ENCODE results near the gene DCTN3.
A peak's percentile ranks its signal among the peaks of the same experiment; 100 is the strongest.

Gene DCTN3

GRCh38 chr9:34589636-34590380, 30.5 kb downstream of the DCTN3 start, which contains the start of gene CNTFR:
Gene CNTFR, minus strand, starts transcription at chr9:34589724. Its CDS starts 20,743 bp downstream, at chr9:34568981.
- DNase-seq = no peak

DNA sequence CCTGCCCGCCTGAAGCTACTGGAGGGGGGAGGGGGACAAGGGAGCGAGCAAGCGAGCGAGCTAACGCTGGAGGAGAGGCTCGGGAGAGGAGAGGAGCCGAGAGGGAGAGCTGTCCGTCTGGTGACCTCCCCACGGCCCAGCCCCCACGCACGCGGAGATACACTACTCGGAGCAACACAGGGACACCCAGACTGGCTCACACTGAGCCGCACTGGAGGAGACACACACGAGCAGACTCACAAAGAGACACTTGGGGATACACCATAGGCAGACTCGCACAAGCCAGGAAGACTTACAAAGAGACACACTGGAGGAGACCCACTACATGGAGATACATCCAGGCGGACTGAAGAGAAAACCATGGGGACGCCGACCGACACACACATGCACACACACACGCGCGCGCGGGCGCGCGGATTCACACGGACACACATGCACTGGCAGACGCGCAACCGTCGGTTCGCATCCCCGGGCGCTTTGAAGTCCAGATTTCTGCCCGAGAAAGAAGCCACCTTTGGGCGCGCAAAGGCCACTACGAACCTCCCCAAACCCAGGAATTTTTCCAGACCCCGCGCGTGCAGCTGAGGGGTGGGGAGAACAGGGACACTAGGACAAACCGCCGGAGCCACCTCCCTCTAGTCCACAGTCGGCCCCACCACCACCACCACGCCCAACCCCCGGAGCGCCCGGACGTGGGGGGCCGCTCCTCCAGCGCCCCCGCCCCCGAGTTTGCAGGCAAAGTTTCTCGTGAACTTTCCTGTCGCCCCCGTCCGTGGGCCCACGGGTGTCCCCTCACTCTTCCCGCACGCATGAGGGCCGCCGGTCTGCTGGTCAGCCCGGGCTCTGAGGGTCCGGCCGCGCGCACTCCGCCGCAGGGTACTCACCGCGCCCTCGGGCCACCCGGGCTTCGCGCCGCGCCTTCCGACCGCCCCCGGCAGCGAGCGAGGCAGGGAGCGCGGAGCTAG, 31.3 kb downstream of the DCTN3 start:
- DNase-seq = no peak

- no peak for DNase-seq
Observed at GRCh38 chr9:34587271-34587670, 33.0 kb downstream of the DCTN3 start.

GRCh38 chr9:34585946-34586669, 34.2 kb downstream of the DCTN3 start:
- DNase-seq = no peak

DNA sequence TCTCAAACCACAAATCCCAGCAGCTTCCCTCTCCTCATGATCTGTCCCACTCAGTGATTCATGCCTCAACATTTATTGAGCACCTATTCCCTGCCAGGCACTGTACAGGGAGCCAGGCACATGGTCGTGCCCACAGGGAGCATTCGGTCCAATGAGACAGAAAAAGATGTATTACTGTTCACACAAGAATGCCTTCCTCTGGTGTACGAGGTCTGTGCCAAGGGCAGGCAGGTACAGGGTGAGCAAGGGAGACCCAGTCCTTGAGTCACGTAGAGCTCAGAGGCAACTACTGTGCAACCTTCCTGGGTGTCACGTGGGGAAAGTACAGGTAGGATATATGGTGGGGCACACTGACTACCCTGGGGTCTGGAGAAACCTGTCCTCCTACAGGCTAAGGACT, 35.3 kb downstream of the DCTN3 start:
- no peak for DNase-seq

GRCh38 chr9:34582787-34583186, 37.5 kb downstream of the DCTN3 start:
- DNase-seq = no peak

DNA sequence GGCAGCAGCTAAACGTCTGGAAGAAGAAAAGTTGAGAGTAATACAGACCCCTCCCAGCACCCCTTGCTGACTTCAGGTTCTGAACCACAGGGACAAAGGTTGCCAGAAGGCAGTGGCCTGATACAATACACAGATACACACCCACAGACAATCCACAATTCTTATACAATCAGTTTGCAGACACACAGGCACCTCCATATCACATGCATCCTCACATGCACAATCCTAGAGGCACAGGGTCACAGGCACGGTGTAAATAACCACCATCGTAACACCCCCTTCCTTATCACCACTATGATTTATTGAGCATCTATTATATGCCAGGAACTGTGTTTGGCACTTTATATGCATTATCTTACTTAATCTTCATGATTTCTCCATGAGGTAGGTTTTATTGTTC, 39.0 kb downstream of the DCTN3 start:
- DNase-seq = no peak

- no peak for DNase-seq
Observed at GRCh38 chr9:34580358-34580757, 39.9 kb downstream of the DCTN3 start.

GRCh38 chr9:34579808-34580163, 40.5 kb downstream of the DCTN3 start:
- DNase-seq = no peak

- no peak for DNase-seq
Observed at GRCh38 chr9:34579104-34579807, 41.0 kb downstream of the DCTN3 start.

DNA sequence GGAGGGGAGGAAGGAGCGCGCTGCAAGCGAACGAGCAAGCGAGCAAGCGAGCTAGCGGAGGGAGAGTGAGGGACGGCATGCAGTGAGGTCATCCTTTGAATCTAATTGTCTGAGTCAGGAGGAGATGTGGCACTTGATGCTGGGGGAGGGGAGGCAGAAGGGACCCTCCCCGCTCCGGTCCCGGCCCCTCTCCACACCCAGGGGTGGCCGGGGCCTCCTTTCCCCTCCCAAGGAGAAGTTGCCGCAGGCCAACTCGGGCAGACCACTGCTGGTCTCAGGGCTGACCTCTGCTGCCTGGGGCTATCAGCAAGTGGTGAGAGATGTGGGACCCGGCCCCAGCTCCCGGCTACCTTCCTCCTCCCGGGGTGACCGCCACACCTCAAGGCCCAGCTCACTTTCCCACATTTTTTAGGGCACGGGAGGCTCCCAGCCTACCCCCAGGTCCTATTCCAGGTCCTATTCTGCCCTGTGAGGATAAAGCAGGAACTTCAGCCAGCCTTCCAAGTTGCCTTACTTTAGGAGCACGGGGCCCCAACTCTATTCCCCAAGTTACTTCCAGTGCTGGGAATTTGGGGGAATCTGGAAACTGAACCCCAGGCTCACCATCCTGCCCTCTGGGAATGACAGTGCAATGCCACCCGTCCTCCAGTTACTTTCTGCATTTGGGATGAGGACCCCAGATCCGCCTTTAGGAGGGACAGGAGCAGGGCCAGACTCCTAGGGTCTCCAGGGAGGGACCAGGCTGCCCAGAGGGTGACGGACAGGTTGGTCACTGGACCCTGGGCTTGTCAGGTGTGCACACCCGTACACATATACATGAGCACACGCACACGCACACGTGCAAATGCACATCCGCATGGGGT, 41.8 kb downstream of the DCTN3 start:
- DNase-seq = peak; percentile 13

- no peak for DNase-seq
Observed at GRCh38 chr9:34577400-34578240, 42.7 kb downstream of the DCTN3 start.

DNA sequence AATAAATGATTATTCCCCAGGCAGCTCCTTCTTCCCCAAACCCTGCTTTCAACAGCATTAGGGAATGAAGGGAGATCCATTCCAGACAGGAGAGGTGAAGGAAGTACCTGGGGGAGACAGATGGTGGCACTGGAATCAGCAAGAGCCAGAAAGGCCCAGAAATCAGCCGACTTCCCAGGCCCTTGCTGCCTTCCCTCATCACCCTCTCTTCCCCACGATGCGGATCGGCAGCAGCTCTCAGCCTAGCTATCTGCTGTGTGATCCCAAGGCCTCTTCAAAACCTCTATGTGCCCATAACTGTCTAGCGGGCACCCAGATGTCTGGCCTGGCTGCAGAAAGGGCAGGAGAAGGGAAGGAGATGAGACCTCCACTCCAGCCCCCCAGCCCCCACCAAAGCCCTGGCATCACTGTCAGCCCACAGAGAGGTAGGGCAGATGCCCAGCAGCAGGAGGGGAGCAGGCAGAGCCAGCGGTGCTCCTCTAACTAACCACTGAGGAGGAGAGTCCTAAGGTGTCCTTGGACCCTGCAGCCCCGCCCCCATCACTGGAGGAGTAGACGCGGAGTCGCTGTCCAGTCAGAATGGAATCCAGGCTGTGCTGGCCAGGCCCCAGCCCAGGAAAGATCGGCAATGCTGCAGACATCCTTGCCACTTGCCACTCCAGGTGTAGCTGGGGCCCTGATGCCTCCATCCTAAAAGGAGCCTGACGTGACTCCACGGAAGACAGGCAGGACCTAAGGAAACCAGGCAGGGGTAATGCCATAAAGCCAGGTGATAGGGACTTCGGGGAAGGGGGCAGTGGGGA, 43.5 kb downstream of the DCTN3 start:
- DNase-seq = no peak

DNA sequence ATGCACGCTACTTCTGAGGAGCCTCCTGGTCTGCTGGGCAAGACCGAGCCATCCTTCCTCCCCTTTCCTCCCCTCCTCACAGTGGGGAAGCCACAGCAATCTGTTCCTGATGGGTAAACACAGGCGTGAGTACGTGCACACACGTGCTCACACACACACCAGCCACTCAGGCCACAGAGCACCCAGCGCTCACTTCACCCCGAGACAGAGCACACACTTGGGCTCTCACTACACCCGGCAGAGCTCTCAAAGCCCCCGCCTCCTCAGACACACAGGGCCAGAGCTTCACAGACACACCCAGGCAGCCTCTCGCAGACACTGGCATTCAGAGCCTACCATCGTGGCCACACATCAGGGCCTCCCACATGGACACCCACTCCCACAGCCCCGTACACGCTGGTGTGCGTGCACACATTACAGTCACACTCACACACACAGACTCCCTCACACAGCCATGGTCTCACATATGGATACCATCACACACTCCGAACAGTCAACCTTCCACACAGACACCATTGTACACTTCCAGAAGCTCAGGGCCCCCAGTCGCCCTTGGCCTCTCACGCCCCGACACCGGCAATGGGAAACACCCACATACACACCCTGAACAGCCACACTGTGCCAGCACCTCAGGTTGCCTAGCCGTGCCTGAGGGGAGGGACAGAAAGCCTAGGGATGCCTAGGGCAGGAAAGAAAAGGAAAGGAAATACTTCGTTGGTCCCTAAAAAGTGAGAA, 44.3 kb downstream of the DCTN3 start:
- DNase-seq = no peak

- DNase-seq = no peak
Observed at GRCh38 chr9:34575241-34575640, 45.1 kb downstream of the DCTN3 start.

- DNase-seq = no peak
Observed at GRCh38 chr9:34574571-34574970, 45.7 kb downstream of the DCTN3 start.

DNA sequence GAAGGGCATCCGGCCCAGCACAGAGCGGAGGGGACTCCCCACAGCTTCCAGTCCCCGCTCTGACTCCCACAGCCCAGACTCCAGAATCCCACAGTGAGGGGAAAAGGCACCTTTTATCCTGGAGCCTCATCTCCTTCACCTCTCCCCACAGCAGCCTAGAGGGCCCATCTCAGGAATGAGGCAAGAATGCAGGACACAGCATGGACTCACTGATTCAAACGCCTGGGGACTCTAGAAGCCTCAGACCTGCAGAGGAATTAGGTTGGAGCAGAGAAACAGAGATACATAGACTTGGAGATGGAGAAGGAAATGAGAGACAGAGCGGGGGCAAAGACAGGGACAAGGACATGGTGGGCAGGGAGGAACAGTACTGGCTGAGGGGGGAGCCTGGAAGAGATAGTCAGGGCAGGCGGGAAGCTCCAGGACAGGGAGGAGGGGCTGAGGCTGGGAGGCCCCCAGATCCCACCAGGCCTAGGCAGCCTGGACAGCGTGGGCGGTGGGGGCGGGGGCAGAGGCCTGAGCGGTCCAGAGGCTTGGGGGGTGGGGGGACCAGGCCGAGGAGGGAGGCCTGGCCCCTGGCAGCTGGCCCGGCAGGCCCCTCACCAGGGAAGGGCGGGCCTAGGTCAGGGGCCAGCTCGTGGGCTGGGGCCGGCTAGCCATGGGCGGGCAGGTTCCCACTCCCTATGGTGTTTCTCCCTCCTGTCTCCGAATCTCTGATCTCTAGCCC, 46.5 kb downstream of the DCTN3 start:
- no peak for DNase-seq

DNA sequence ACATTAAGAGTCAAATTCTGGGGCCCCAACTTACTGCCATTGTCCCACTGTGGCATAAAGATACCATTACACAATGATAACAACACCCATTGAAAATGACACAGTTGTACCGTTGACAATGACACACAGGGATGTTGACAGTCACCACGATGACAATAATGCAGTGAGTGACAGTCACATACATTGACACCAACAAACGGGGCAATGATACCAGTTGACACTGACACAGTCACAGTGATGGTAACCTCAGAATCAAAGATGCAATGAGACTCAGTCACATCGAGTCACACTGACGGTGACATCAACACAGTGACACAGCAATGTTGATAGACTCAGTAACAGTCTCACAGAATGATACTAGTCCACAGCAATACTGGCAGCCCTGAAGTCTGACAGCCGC, 47.7 kb downstream of the DCTN3 start:
- DNase-seq = no peak
